ENCODE results near the gene STXBP6.

GRCh38 chr14:24982472-24983155, 67.3 kb downstream of the STXBP6 start:
- TF ChIP-seq CTCF (IDR thresholded peaks at IDR 0.05) (no peak), POLR2A (IDR thresholded peaks at IDR 0.05) (no peak), EP300 (IDR thresholded peaks at IDR 0.05) (no peak)
